AG04449 (cell line): ENCODE data around the gene ELL2.
"Not testable (repeated sequence)": the region's sequence is repeated elsewhere in the genome, so short reads cannot be mapped to it uniquely, and the experiment has no call there.

Experiments used
- CTCF ChIA-PET: fragments of 350-600 bp; formaldehyde crosslinking; extraction: SDS; loops from one replicate; lab custom pipeline; 2021; ENCODE audit warnings: antibody characterized with exemption; lab: Yijun Ruan, JAX
- POLR2A ChIA-PET: fragments of 400-600, 350-600 bp; formaldehyde crosslinking; extraction: SDS; loops from one replicate; lab custom pipeline; 2020; ENCODE audit warnings: antibody characterized with exemption, inconsistent platforms; lab: Yijun Ruan, JAX
- DNase-seq: peaks from one replicate; pipeline ENCODE4 v3.0.0-alpha.2; 2010; ENCODE audit warnings: low read depth, low spot score
- H3K4me3 ChIP-seq: 2 replicates; pipeline ENCODE4 v1.5.1; 2011; ENCODE audit warnings: low read depth, mild to moderate bottlenecking, control low read depth, low read length
- TF ChIP-seq, protein P1 (sequence below): IDR thresholded peaks from one replicate; pipeline ENCODE4 v1.5.1; 2011; ENCODE audit warnings: mild to moderate bottlenecking, moderate library complexity, low read length, control low read depth, inconsistent platforms; ENCODE audit not compliant: insufficient read depth; ENCODE audit errors: missing control alignments

ELL2 gene

DNA sequence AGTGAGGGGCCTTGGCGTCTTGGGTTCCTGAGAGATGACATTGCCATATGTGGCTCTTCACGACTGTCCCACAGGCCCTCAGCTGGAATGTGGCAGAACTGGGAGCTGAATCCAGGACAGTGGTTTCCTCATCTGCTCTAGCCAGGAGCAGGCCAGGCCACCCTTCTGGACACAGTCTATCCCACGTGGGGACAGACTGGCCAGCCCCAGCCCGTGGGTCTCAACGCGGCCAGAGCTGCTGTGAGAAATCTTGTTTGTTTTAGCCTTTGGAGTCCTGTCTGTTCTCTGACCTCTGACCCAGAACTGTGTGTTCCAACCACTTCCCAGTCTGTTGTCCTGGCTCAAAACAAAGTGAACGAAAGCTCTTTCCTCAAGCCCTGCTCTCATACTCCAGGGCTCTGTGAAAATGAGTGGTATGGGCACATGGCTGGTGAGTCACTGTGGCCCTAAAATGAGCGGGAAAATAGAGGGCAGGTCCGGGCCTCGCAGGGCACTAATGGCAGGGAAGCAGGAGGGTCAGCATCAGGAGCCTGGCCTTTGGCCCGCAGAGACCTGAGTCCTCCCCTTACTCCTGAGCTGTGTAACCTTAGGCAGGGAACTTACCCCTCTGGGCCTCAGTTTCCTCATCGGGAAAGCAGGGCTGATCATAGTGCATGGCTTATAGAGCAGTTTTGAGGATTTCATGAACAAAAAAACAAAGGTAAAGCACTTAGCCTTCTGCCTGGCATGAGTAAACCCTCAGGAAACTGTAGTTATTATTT is 104.3 kb downstream of the ELL2 start:
- TF ChIP-seq, protein P1, sequence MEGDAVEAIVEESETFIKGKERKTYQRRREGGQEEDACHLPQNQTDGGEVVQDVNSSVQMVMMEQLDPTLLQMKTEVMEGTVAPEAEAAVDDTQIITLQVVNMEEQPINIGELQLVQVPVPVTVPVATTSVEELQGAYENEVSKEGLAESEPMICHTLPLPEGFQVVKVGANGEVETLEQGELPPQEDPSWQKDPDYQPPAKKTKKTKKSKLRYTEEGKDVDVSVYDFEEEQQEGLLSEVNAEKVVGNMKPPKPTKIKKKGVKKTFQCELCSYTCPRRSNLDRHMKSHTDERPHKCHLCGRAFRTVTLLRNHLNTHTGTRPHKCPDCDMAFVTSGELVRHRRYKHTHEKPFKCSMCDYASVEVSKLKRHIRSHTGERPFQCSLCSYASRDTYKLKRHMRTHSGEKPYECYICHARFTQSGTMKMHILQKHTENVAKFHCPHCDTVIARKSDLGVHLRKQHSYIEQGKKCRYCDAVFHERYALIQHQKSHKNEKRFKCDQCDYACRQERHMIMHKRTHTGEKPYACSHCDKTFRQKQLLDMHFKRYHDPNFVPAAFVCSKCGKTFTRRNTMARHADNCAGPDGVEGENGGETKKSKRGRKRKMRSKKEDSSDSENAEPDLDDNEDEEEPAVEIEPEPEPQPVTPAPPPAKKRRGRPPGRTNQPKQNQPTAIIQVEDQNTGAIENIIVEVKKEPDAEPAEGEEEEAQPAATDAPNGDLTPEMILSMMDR: no peak
- ChIA-PET POLR2A (no interaction called here), CTCF (interaction anchor here (0.7 to 4.3 kb wide), 11 partner anchors 10 to 744 kb away, joined by 3 to 41 read pairs (median 3); no protein-coding TSS in a partner anchor)
- no peak for DNase-seq
- no peak overlapping the region for H3K4me3 ChIP-seq

DNA sequence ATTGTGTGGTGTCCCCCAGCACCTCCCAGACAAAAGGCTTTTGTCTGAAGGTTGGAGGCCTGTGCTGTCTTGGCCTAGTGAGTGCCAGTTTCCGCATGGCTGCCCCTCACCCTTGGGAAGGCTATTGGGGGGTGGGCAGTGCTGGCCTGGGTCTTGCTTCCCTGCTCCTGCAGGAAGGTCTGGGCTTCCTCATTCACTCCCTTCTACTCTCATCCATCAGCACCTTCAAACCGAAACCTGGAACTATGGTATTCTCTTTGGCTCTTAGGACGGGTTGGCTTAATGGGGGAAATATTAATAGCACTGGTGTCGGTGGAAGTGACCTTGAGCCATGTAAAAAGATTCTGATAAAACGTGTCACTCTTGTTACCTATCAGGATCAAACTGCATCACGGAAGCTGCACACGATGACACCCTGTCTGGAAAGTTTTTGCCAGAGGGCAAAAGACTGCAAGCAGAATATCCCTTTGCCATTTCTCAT is 105.1 kb downstream of the ELL2 start:
- no peak for DNase-seq
- ChIA-PET POLR2A (no interaction called here), CTCF (interaction anchor here (1.4 to 4.3 kb wide), 5 partner anchors 9 to 480 kb away, joined by 3 to 41 read pairs (median 9); no protein-coding TSS in a partner anchor)
- H3K4me3 ChIP-seq: no peak overlapping the region
- TF ChIP-seq, protein P1: no peak

DNA sequence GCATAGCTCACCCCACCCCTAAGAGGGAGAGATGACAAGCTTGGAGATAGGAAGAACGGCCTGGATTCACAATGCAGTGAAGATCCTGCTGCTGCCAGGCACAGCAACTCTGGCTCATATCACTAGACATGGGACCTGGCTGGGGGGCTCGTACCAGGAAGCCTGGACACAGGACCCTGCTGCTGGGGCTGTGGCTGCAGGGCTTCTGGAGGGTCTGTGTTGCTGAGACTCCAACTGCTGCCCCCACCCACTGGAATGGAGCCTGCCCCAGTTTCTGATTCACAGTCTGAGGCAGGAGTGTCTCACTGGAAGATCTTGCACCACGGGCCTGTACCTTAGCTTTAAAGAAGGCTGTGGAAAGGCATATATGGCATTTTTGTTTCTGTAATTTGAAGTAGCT is 108.2 kb downstream of the ELL2 start:
- H3K4me3 ChIP-seq: no peak overlapping the region
- TF ChIP-seq, protein P1: no peak
- no peak for DNase-seq
- POLR2A ChIA-PET: no interaction called here
- CTCF ChIA-PET: interaction anchor here (0.9 to 10.1 kb wide), 6 partner anchors 10 to 483 kb away, joined by 3 to 92 read pairs (median 8); no protein-coding TSS in a partner anchor

DNA sequence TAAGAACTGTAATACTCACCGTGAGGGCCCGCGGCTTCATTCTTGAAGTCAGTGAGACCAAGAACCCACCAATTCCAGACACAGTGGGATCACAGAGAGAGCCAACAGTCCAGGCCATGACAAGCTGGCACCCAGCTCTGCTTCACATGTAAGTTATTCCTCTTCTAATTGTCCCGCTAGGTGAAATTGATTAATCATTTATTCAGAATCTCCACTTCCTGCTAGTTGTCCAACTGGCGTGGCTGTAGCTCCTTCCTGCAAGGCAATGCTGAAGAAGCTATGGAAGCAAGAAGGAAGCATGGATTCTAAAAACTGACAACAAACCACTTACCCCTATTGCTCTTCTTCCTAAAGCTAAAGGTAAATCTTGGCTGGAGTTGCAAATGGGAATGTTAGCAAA is 109.1 kb downstream of the ELL2 start:
- CTCF ChIA-PET: interaction anchor here (0.6 to 10.1 kb wide), 8 partner anchors 67 to 485 kb away, joined by 3 to 92 read pairs (median 4); no protein-coding TSS in a partner anchor
- POLR2A ChIA-PET: interaction anchor here (0.7 to 1.2 kb wide), 2 partner anchors 206 to 221 kb away, joined by 3 to 5 read pairs; partner anchors contain the start of gene RFESD
- no peak for DNase-seq
- TF ChIP-seq, protein P1: no peak
- H3K4me3 ChIP-seq: no peak overlapping the region

DNA sequence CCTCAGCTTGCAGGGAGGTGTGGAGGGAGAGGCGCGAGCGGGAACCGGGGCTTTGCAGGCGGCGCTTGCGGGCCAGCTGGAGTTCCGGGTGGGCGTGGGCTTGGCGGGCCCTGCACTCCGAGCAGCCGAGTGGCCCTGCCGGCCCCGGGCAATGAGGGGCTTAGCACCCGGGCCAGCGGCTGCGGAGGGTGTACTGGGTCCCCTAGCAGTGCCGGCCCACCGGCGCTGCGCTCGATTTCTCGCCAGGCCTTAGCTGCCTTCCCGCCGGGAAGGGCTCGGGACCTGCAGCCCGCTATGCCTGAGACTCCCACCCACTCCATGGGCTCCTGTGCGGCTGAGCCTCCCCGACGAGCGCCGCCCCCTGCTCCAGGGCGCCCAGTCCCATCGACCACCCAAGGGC is 110.5 kb downstream of the ELL2 start:
- DNase-seq, POLR2A ChIA-PET: not testable (repeated sequence)
- CTCF ChIA-PET: interaction anchor here (1.0 to 10.1 kb wide), 5 partner anchors 13 to 499 kb away, joined by 3 to 92 read pairs (median 14); no protein-coding TSS in a partner anchor

DNA sequence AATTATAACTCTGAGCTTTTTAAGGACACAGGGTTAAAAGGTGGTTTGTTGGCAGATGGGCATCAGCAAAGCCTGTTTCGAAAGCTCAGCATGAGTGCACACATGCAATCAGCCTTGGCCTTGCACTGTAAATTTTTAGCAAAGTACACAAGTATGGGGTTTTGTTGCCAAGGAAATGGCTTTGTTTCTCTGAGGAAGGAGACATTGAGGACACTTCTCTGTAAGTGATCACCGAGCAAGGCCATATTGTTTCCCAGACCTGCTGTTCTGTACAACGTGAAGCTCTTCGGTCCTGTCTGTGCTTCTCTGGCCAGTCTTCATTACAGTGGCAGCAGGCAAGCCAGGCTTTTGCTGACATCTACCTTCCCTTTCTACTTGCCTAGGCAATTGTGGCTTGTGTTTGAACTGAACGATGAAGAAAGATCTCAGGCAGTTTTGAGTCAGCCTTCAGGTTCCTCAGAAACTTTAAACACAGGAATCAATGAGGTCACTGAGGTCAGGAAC is 111.2 kb downstream of the ELL2 start:
- no peak for DNase-seq
- ChIA-PET CTCF (interaction anchor here (0.9 to 17.3 kb wide), 9 partner anchors 9 to 500 kb away, joined by 3 to 318 read pairs (median 10); partner anchors contain the start of gene RFESD), POLR2A (no interaction called here)
- no peak overlapping the region for H3K4me3 ChIP-seq
- TF ChIP-seq, protein P1: no peak

More for the DNA sequence above, 110.5 kb downstream of the ELL2 start:
- not testable (repeated sequence) for H3K4me3 ChIP-seq
